Forelimb muscle (tissue), 1 donor: ENCODE measurements around the gene ADAMTS16. TPM values are rescaled to one million over a fixed set of nuclear protein-coding genes. Genes with fewer than 3 reads are reported as not detected.

Source experiments
- DNase-seq: peaks from one replicate; pipeline ENCODE4 v3.0.0-alpha.2; 2013; ENCODE audit warnings: low read depth
- polyA plus RNA-seq: library from polyadenylated mRNA; unstranded; fragments of 120-200 nt; gene quantifications from one replicate; pipeline ENCODE4 v1.2.1, GENCODE V29; 2013; ENCODE audit not compliant: insufficient read length

Gene ADAMTS16
- polyA plus RNA-seq, 1 donor, result 5.3 TPM

- DNase-seq, result no peak
Observed at GRCh38 chr5:5344606-5345005, 204.5 kb downstream of the ADAMTS16 start.

DNA sequence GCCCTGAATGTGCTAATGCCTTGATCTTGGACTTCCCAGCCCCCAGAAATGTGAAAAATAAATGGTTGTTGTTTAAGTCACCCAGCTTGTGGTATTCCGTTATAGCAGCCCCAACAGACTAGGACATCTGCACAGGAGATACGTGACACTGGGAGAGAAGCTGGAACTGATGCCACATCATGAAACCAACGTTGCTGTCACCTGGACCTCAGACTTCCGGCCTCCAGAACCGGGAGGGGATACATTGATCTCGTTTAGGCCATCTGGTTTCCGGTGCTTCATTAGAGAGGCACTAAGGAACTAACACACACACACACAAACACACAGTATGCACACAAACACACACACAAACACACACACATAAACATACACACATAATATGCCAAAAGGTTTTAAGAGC lies 207.3 kb downstream of the ADAMTS16 start:
- no peak for DNase-seq

- DNase-seq, result no peak
Observed at GRCh38 chr5:5348135-5348534, 208.0 kb downstream of the ADAMTS16 start.

DNA sequence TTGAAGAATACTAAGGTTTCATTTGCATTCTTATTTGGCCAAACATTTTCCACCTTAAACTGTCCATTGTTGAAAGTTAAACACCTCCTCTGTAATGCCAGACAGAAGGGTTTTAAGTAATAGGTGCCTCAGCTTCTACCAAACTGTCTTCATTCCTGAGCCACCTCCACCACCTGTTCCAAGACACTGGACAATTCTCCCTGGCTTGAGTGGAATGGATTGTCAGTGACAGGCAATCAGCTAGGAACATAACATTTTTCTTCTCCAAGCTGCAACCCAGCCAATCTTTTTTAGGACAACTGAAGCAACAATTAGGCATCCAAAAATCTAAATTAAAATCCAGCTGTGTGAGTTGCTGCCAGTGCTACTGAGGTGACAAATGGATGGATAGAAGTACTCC lies 208.4 kb downstream of the ADAMTS16 start:
- DNase-seq, result no peak

DNA sequence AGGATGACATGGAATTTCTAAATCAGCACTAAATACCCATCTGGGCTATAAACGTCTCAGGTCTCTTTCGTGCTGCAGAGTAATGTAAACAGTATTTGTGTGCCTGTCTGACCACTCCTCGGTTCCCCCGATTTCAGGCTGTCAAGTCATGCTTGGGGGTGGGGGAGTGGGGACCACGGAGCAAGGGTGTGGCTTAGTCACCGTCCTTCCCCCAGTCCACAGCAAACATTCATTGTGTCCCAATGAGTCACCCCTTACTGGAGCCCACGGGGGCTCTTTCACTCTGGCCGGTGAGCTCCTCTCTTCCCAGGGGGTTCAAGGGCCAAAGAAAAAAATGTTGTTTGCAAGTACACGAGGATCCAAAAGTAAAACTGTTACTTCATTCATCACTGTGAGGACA lies 210.0 kb downstream of the ADAMTS16 start:
- DNase-seq, result no peak

DNA sequence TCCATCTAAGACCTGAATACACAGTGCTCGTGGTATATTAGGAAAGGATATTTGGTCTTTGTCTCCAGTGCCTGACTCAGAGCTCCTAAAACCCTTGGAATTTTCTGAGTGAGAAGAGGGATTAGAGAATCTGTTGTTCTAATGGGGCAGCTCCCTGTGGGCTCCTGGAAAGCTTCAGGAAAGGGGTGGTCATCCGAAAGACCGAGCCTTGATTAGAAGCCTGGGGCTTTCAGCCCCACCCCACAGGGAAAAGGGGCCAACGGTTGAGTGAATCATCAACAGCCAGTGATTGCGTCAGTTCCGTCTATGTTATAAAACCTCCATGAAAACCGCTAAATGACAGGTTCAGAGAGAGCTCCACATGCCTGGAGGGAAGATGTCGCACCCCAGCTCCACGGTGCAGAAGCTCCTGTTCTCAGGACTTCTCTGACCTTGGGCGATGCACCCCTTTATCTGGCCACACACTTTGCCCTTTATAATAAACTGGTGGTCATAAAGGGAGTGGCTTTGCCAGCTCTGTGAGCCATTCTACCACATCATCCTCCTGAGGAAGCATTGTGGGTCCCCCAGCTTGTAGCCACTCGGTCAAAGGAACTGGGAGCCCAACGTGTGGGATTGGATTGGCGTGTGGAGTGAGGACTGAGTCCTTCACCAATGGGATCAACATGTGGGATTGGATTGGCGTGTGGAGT lies 211.3 kb downstream of the ADAMTS16 start:
- no peak for DNase-seq

GRCh38 chr5:5352675-5353074 lies 212.5 kb downstream of the ADAMTS16 start:
- DNase-seq, result no peak

GRCh38 chr5:5353681-5354080 lies 213.6 kb downstream of the ADAMTS16 start:
- no peak for DNase-seq

GRCh38 chr5:5356765-5357164 lies 216.6 kb downstream of the ADAMTS16 start:
- DNase-seq, result no peak

DNA sequence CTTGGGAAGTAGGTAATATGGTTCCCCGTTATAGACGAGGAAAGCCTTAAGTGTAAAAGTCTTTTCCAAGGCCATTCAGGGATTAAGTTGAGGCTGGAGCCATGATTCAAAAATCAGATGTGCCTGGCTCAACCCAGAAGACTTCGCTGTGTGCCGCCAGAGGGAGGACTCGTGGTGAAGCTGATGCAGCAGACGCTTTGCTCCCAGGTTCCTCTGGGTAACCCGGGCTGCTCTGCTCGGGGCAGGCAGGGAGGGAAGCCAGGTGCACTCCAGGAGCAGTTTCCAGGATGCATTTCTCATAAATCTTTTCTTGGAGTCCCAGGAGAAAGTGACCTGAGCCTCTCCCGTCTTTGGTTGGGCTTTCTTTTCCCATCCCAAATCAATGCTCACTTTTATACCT lies 219.5 kb downstream of the ADAMTS16 start:
- DNase-seq, result no peak

GRCh38 chr5:5360363-5360940 lies 220.3 kb downstream of the ADAMTS16 start:
- DNase-seq, result no peak

DNA sequence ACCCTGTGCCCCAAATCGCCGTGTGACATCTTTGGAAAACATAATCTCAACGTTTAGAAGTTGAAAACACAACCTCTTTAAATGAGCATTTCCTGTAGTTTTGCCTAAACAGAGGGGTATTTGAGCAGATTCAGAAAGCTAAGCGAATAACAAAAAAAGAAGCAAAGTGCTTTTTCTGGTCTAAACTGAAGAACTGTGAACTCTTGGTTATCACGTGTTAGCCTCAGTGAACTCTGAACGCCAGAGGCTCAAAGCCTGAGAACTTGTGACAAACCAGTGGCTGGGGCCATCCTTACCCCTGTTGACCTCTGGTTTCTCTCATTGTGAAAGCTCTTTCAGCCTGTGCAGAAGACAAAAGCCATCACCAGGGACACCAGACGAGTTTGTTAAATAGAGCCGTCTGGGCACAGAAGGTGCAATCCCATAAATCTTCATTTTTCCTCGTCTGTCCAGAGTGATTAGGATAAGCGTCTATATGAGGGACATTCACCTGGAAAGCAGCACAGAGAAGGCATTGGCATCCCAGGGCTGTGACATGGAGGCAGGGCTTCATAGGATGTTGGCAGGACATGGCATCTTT lies 220.9 kb downstream of the ADAMTS16 start:
- DNase-seq, result no peak

DNA sequence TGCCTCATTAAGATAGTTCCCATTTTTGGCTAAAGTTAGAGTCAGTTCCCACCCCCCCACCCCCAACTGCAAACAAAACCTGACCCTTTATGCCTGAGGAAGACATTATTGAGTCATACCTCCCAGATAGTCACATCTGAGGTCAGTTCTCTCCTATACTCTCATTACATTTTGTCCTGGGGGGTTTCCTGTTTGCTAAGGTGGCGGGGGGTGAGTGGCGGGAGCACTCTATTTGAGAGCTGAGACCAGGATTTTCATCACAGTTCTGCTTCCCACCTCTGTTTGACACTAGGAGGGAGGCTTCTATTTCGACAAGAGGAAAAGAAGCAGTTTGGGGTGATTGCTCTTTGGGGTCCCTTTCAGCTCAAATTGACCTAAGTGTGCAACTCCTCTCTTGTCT lies 222.9 kb downstream of the ADAMTS16 start:
- no peak for DNase-seq

- no peak for DNase-seq
Observed at GRCh38 chr5:5364932-5365331, 224.8 kb downstream of the ADAMTS16 start.

DNA sequence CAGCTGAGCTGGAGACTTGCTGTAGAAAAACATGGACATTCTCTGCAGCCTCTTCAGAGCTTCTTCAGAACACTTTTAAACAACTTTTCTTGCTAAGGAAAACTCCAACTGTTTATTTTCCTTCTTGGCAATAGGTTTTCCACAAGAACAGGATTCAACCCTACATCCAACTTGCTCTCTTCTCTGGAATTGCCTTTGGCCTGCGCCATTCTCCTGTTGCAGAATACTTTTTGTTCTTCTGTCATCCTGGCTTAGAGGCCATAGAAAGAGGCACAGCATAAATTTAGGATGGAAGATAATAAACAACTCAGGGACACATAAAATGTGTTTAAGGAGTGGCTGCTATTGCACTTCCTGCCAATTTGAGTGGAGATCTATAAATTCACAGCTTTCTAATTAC lies 227.6 kb downstream of the ADAMTS16 start:
- DNase-seq, result no peak

DNA sequence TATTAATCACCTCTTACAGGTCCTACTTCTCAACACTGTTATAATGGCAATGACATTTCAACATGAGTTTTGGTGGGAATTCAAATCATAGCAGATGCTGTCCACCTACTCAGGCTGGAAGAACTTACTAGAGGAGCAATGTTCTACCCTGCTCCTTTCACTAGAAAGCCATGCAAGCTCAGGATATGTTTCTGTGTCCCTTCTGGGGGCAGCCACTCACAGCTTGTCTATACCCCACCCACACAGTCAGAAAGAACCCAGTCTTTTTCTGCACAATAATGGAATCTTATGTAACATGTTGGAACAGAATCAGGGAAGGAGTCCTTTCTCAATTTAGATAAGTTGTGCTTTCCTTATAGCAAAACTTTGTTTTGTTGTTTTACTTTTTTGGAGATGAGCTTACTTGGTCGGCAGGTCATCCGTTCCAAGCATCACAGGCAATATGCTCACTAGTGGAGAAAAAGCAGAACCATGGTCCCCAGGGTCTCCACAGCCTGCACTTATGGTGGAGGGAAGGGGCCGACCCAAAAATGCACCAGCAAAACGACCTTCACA lies 229.0 kb downstream of the ADAMTS16 start:
- DNase-seq, result no peak
